GM12878 (cell line): ENCODE results near the gene SLC24A3.

Experiments used
- DPF2 ChIP-seq: fragments of 450-650 bp; IDR thresholded peaks from 2 replicates; pipeline ENCODE4 v1.6.1; 2017; ENCODE audit warnings: mild to moderate bottlenecking
- EZH2 ChIP-seq: IDR thresholded peaks from 2 replicates; pipeline ENCODE4 v1.6.1; 2012; ENCODE audit warnings: low read depth, mild to moderate bottlenecking, control low read depth, inconsistent platforms, low read length, borderline replicate concordance; ENCODE audit not compliant: control insufficient read depth
- GATAD2B ChIP-seq: fragments of 450-650 bp; conservative IDR thresholded peaks from 2 replicates; pipeline ENCODE4 v1.6.1; 2017; ENCODE audit warnings: low read depth, mild to moderate bottlenecking, moderate library complexity
- MXI1 ChIP-seq: fragments of 150-350 bp; IDR thresholded peaks from 2 replicates; pipeline ENCODE4 v1.6.1; 2011; ENCODE audit warnings: low read depth, mild to moderate bottlenecking, inconsistent platforms, low read length, improper control_type of control experiment
- TF ChIP-seq, protein P1 (sequence below): fragments of 450-650 bp; conservative IDR thresholded peaks from 2 replicates; pipeline ENCODE4 v1.6.1; 2017; ENCODE audit warnings: mild to moderate bottlenecking, moderate library complexity

GRCh38 chr20:19330038-19330437, 117.6 kb downstream of the SLC24A3 start:
- TF ChIP-seq EZH2 (no peak), DPF2 (no peak), MXI1 (no peak), GATAD2B (no peak)
- TF ChIP-seq, protein P1, sequence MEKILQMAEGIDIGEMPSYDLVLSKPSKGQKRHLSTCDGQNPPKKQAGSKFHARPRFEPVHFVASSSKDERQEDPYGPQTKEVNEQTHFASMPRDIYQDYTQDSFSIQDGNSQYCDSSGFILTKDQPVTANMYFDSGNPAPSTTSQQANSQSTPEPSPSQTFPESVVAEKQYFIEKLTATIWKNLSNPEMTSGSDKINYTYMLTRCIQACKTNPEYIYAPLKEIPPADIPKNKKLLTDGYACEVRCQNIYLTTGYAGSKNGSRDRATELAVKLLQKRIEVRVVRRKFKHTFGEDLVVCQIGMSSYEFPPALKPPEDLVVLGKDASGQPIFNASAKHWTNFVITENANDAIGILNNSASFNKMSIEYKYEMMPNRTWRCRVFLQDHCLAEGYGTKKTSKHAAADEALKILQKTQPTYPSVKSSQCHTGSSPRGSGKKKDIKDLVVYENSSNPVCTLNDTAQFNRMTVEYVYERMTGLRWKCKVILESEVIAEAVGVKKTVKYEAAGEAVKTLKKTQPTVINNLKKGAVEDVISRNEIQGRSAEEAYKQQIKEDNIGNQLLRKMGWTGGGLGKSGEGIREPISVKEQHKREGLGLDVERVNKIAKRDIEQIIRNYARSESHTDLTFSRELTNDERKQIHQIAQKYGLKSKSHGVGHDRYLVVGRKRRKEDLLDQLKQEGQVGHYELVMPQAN, result no peak
